GM19193 (cell line): ENCODE measurements around the gene IL4I1.

Experiments
- POLR2A ChIP-seq: IDR thresholded peaks from 4 replicates; pipeline ENCODE4 v1.6.1; 2011; ENCODE audit not compliant: insufficient read depth, insufficient read length; ENCODE audit errors: extremely low read depth

The IL4I1 gene

DNA sequence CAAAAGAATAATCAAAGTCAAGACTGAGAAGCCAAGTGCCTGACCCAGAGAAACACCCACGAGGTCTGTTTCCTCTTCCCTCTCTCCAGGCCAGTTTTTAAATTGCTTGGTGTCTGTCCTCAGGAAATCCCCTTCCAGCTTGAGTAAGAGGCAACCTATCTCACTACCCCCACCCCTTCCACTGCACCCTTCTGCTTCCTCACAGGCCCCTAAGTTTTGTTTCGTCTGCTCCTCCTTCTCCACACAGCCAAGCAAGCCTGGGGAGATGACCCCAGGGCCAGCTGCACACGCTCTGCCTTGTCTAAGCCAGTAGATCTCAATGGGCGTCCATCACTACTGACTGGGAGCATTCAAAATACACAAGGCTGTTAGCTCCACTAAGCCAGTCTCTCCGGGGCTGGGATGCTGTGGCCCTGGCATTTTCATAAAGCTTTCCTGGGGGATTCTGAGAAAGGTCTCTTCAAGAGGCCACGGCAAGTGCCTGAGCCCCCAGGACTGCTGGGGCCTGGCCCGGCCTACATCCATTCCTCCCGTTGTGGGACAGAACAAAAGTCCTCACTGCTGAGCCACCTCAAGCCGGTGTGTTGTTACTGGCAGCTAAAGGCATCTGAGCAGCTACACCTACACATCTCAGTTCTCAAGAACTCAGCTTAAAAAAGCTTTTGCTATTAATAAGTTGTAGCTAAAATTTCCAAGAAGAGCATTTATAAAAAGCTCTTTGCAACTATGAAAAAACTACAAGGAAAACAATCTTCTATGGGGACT is 14.9 kb upstream of the IL4I1 start:
- peak; percentile 48 for TF ChIP-seq POLR2A

DNA sequence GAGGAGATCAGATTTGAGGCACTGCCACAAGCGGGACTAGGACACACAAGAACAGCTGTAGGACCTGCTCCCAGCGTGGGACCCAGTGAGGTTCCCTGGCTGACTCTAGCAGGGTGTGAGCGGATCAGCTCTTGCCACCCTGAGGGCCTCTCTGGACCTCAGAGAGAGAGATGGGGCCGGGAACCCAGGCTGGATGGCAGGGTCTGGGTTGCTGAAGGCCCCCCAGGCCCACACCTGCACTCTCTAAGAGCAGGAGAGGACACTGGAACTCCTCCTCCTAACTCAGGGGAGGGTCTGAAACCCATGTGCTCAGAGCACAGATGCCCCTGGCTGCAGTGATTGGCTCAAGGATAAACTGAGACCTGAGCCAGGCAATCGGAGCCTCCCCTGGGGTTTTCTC is 13.5 kb upstream of the IL4I1 start:
- TF ChIP-seq POLR2A, result peak; percentile 16

DNA sequence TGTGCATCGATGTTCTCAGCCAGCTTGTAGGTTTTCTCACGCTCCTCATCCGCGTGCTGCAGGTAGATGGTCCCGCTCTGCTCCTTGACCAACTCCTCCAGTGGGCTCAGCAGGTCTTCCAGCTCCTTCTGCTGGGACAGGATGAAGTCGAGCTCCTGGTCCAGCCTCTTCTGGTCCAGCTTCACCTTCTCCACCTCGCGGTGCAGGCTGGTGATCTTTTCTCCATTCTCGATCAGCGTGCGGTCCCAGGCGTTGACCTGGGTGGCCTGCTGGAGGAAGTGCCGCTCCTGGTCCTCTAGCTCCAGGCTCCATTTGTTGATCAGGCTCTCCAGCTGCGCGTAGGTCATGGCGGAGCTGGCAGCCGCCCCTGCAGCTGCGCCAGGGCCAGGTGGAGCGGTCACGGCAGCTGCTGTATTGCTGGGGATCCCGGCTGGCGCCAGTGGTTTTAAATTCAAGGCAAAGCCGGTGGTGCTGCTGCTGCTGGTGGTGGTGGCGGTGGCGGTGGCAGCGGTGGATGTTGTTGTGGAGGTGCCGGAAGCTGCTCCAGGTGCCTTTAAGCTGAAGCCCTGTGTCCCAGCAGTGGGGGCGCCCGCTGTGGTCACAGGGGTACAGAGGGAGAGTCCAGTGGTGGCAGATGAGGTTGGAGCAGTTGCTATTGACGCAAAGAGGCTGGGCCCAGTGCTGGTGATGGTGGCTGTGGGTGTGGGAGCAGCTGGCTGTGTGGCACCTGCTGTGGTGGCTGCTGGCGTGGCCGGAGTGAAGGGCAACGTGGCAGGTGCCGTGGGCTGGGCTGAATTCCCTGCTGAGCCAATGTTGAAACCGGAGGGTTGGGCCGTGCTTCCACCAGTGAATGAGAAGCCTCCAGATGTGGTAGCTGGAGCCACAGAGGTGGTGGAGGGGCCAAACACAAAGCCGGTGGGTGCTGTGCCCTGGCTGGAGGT is 12.1 kb upstream of the IL4I1 start:
- no peak for TF ChIP-seq POLR2A

DNA sequence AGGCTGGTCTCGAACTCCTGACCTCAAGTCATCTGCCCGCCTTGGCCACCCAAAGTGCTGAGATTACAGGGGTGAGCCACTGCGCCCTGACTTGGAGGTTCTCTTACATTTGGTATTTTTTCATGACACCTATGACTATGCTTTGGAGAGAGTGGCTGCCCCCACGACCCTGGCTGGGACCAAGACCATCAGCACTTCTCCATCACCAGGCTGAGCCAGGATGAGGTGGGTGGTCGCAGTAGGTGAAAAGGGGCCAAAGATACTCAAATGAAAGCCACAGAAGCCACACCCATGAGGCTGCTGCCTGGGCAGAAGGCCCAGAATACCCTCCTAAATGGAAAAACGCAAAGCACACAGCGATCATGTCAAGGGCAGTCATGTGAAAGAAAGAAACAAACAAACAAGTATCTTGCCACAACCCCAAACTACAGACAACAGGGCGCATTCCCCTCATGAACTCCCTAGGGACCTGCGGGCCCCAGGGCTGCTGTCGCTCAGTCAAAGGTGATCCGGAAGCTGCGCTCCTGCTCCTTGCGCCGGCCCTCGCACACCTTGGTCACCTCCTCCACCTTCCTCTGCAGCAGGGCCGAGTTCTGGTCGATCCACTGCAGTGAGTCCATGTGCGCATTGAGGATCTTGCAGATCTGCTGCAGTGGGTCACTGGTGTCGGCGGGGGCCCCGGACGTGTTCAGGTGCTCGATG is 11.2 kb upstream of the IL4I1 start:
- no peak for TF ChIP-seq POLR2A

DNA sequence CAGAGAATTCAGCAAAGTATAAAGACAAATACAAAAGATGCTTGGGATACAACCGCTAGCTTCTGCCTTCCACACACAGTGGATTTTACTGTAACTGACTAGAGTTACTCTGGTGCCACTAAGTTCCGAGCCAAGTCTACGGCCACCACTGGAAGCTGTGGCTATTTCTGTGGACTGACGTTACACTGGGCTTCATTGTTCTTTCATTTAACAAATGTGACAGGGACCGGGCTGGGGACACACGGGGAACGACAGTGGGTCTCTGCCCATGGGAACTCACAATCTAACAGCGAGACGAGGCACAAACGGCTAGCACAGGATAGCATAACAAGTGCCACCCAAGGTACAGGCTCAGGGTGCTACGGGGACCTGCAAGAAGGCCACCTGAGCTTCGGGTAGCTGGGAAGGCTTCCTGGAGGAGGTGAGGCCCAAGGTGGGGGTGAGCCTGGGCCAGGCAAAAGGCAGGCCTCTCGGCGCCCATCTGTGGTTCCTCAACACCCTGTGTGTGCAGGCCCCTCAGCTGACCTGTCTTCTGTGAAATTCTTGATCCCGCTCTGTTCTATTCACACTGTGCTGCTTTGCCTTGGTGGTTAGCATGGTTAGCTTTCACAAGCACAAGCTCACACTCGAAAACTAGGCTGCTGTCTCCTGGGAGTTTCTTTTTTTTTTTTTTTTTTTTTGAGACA is 10.3 kb upstream of the IL4I1 start:
- TF ChIP-seq POLR2A, result no peak

DNA sequence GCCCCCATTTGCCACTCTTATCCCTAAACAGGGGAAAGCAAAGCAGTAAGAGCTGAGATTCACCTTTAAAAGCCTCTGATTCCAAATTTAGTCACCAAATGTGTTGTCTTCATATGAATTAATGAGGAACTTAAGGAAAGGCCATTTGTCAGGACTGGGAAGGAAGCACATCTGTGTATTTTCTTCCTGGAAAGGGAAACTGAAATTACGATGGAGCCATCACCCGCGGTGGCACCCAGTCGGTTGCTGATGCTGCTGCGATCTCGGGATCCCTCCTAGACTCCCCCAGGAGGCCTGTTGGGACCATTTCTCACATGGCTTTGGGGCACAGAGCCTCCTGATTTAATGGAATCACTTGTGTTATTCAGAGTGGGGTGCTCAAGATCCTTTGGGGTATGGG is 7.4 kb upstream of the IL4I1 start:
- TF ChIP-seq POLR2A, result no peak

DNA sequence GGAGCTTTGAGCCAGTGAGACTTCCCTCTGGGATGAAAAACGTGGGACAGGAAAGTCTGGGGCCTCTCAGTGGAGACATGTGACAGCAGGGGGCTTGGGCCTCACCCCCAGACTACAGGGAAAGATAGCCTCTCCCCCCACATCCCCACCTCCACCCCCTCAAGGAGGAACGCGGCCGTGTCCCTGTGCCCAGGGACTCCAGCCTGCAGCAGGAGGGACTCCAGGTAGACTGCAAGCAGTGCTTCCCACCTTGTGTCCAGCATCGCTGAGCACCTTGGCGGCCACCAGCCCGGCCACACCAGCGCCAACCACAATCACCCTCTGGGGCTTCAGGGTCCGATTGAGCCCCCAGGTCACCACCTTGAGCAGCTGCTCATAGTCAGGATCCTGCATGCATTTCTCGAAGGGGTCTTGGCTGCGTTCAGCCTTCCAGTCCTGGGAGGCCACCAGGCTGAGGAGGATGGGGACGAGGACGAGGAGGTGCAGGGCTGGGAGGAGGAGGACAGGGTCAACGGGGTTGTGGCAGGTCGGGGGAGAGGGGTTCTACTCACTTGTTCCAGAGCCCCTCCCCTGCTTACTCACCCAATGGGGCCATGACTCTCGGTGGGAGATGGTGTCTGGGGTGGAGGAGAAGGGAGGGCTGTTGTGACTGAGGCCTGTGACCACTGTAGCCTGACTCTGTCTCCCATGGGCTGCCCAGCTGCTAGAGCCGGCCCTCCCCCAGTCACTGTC is 955 bp downstream of the IL4I1 start:
- TF ChIP-seq POLR2A, result peak; percentile 44

DNA sequence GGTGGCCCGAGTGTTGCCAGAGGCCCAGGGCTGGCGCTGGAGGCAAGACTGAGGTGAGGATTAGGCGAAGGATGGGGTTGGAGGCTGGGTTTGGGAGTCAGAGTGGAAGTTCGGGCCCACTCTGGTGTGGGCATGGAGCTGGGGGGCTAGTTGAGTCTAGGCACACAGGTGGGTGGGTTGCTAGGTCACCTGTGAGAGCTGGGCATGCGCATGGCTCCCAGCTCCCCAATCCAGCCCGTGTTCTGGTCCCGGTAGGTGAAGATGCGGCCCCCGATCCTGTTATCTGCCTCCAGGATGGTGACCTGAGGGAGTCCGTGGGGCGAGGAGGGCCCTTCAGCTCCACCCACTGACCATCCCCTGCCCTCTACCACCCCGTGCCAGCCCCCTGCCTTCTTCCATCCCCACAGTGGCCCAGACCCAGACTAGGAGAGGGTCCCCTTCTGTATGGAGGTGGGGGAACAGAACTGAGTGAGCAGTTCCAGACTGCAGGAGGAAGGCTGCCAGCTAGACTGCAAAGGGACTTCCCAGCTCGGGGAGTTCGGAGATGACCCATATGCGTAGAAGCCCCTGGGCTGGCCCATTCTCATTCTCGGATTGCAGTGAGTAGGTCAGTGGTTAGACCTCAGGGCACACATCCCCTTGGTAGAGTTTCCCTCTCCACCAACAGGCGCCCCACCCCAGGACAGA is 1.7 kb downstream of the IL4I1 start:
- TF ChIP-seq POLR2A, result peak; percentile 67

DNA sequence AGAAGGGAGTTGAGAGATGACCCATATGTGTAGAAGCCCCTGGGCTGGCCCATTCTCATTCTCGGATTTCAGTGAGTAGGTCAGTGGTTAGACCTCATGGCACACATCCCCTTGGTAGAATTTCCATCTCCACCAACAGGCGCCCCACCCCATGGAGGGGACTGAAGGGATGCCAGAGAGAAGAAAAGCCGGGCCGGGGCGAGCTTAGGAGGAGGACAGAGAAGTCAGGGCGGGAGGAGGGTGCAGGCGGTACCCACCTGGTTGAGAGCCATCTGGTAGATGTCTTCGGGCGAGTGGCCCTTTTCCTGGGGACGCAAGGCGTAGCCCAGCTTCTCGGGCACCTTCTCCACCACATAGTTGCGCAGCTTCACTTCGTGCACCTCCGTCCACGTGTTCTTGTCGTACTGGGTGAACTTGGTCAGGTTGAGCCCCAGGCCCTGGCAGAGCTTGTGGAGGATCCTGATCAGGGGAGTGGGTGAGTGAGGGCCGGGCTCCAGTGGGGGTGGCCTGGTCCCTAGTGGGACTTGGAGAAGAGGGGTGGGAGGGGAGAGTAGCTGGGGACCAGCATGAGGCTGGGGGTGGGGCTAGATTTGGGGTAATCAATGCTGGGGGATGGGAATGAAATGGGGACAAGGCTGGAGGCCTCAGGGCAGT is 2.5 kb downstream of the IL4I1 start:
- no peak for TF ChIP-seq POLR2A

DNA sequence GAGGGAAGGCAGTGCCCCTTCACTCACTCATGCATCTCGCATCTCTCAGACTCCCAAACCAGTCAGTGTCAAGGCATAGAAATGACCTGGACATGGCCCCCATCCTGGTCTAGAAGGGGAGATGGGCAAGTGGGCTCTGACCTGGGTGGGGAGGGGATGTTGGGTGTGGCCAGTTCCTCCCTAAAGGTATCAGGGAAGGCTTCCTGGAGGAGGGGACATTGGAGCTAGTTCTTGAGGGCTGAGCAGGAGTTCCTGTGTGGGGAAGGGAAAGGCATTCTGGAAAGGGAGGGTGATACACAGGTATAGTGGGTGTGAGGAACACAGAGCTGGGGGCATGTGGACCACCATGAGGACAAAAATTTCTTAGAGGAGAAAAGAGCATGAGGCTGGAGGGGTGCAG is 4.0 kb downstream of the IL4I1 start:
- no peak for TF ChIP-seq POLR2A

DNA sequence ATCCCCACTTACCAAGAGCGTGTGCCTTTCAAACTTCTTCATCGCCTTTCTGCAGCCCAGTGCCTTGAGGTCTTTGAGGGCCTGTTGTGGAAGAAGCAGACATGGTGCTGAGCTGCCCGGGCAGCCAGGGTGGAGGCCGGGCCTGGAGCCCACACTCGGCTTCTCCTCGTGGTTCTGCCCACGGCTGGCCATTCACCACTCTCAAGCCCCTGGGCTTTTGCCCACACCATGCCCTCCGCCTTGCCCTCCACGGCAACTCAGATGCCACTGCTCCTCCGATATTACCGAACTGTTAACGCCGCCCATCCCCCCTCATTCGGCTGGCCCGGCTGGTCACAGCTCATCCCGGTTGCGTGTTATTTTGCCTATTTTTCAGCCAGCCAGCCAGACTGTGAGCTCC is 5.3 kb downstream of the IL4I1 start:
- no peak for TF ChIP-seq POLR2A

DNA sequence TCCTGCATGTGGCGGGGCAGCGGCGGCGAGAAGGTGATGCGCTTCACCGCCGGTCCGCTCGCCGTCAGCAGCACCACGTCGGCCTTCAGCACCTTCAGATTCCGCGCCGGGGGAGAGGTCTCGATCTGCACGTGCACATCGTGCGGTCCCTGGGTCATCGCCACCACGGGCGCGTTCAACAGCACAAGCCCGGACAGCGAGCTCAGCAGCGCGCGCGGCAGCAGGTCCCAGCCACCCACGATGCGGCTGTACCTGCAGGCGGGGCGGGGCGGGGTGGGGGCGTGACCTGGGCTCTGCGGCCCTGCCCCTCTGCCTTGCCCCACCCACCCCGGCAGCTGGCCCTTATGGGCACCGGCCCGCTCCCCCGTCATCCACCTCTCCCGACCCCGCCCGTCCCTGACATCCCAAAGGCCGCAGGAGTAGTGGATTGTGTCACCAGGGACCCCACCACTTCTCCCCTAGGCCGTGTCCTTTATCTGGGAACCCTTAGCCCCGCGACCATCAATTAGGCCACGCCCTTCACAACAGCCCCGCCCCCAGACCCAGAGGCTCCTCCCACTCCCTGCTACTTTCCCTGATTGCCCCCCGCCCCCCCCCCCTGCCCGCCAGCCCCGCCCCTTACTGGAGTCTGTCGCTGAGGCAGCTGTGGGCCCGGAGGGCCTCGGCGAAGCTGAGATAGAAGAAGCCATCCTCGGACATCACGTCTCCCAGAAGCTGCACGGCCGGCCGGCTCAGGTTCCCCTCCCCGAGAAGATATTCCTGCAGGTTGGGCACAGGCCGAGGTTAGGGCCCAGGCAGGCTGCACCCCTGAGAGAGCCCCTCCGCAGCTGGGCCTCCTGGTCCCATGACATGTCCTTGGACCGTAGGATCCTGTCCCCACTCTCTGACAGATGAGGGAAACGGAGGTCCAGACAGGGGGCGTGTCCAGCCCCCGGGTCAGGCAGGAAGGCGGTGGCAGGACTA is 6.1 kb downstream of the IL4I1 start:
- peak; percentile 10 for TF ChIP-seq POLR2A
